Neural cell (in vitro differentiated cells): ENCODE results near the gene CD200. TPM values are rescaled to one million over a fixed set of nuclear protein-coding genes. Genes with fewer than 3 reads are reported as not detected.
A peak's percentile ranks its signal among the peaks of the same experiment; 100 is the strongest.

Experiments
- H2AFZ ChIP-seq: fragments of 200-600, 300-800 bp; sonication (generic), shearing (Covaris generic); 2 replicates; pipeline ENCODE4 v1.6.0; 2014; ENCODE audit warnings: low read depth, mild to moderate bottlenecking, antibody characterized with exemption, low read length, moderate library complexity
- H3F3A ChIP-seq: fragments of 200-600 bp; shearing (Covaris generic); 2 replicates; pipeline ENCODE4 v1.6.1; 2016; ENCODE audit warnings: mild to moderate bottlenecking, moderate library complexity, mixed read lengths, antibody characterized with exemption, low read length; ENCODE audit not compliant: insufficient read depth, poor library complexity, severe bottlenecking
- H3K27ac ChIP-seq: fragments of 200-600, 300-800 bp; sonication (generic), shearing (Covaris generic); 2 replicates; pipeline ENCODE4 v1.5.1; 2014; ENCODE audit warnings: mild to moderate bottlenecking, low read length, moderate library complexity
- H3K27me3 ChIP-seq: fragments of 300-800, 200-600 bp; sonication (generic), shearing (Covaris generic); 2 replicates; pipeline ENCODE4 v1.6.0; 2014; ENCODE audit warnings: mild to moderate bottlenecking, low read depth, low read length, moderate library complexity; ENCODE audit not compliant: insufficient read depth
- H3K36me3 ChIP-seq: fragments of 300-800, 200-600 bp; sonication (generic), shearing (Covaris generic); 2 replicates; pipeline ENCODE4 v1.5.1; 2014; ENCODE audit warnings: mild to moderate bottlenecking, antibody characterized with exemption, low read length, moderate library complexity; ENCODE audit not compliant: insufficient read depth
- H3K4me2 ChIP-seq: fragments of 300-800, 200-600 bp; sonication (generic), shearing (Covaris generic); 2 replicates; pipeline ENCODE4 v1.6.0; 2014; ENCODE audit warnings: mild to moderate bottlenecking, low read length
- H3K4me3 ChIP-seq: fragments of 300-800, 200-600 bp; sonication (generic), shearing (Covaris generic); 2 replicates; pipeline ENCODE4 v1.5.1; 2014; ENCODE audit warnings: mild to moderate bottlenecking, low read length, moderate library complexity
- H3K79me2 ChIP-seq: fragments of 200-600 bp; shearing (Covaris generic); replicated peaks from 2 replicates; pipeline ENCODE4 v1.6.0; 2014; ENCODE audit warnings: mild to moderate bottlenecking, low read length, moderate library complexity; ENCODE audit not compliant: insufficient read depth
- H3K9ac ChIP-seq: fragments of 300-800, 200-600 bp; sonication (generic), shearing (Covaris generic); 2 replicates; pipeline ENCODE4 v1.6.1; 2016; ENCODE audit warnings: mild to moderate bottlenecking, low read length, mixed read lengths
- H3K9me2 ChIP-seq: fragments of 200-600 bp; shearing (Covaris generic); 2 replicates; pipeline ENCODE4 v1.6.1; 2016; ENCODE audit warnings: mild to moderate bottlenecking, low read length, mixed read lengths; ENCODE audit not compliant: insufficient read depth
- H3K9me3 ChIP-seq: fragments of 200-600, 300-800 bp; sonication (generic), shearing (Covaris generic); 2 replicates; pipeline ENCODE4 v1.6.1; 2016; ENCODE audit warnings: mild to moderate bottlenecking, mixed run types, low read length, moderate library complexity, mixed read lengths
- H4K20me1 ChIP-seq: fragments of 200-600 bp; shearing (Covaris generic); 2 replicates; pipeline ENCODE4 v1.6.1; 2016; ENCODE audit warnings: mild to moderate bottlenecking, mixed run types; ENCODE audit not compliant: insufficient read depth
- MXI1 ChIP-seq: fragments of 450-650 bp; conservative IDR thresholded peaks from 2 replicates; pipeline ENCODE4 v1.6.1; 2014; ENCODE audit warnings: antibody characterized with exemption, mild to moderate bottlenecking; ENCODE audit not compliant: poor library complexity, severe bottlenecking
- POLR2AphosphoS5 ChIP-seq: IDR thresholded peaks from 2 replicates; pipeline ENCODE4 v1.6.1; 2012
- RAD21 ChIP-seq: fragments of 450-650 bp; conservative IDR thresholded peaks from 2 replicates; pipeline ENCODE4 v1.6.1; 2014; ENCODE audit warnings: antibody characterized with exemption, mild to moderate bottlenecking, moderate library complexity
- REST ChIP-seq: IDR thresholded peaks from 2 replicates; pipeline ENCODE4 v1.6.1; 2012; ENCODE audit warnings: borderline replicate concordance
- polyA plus RNA-seq: library from polyadenylated mRNA; depleted of rRNA; stranded (reverse); fragments of >200 nt; gene quantifications from 2 replicates; pipeline ENCODE4 v1.2.3, GENCODE V29; 2014
- TF ChIP-seq, protein P1 (sequence below): fragments of 450-650 bp; IDR thresholded peaks from 2 replicates; pipeline ENCODE4 v1.5.1; 2014; ENCODE audit warnings: antibody characterized with exemption, mild to moderate bottlenecking, moderate library complexity; ENCODE audit not compliant: poor library complexity, severe bottlenecking

The CD200 gene
- polyA plus RNA-seq, 1 donor from 2014 or later: 174 TPM

- no peaks in the 10 kb centered on the region for H3K36me3 ChIP-seq
- no peaks in the 10 kb centered on the region for H3K9me3 ChIP-seq
- H3K27me3 ChIP-seq: no peaks in the 10 kb centered on the region
- TF ChIP-seq POLR2AphosphoS5: no peak
- TF ChIP-seq, protein P1, sequence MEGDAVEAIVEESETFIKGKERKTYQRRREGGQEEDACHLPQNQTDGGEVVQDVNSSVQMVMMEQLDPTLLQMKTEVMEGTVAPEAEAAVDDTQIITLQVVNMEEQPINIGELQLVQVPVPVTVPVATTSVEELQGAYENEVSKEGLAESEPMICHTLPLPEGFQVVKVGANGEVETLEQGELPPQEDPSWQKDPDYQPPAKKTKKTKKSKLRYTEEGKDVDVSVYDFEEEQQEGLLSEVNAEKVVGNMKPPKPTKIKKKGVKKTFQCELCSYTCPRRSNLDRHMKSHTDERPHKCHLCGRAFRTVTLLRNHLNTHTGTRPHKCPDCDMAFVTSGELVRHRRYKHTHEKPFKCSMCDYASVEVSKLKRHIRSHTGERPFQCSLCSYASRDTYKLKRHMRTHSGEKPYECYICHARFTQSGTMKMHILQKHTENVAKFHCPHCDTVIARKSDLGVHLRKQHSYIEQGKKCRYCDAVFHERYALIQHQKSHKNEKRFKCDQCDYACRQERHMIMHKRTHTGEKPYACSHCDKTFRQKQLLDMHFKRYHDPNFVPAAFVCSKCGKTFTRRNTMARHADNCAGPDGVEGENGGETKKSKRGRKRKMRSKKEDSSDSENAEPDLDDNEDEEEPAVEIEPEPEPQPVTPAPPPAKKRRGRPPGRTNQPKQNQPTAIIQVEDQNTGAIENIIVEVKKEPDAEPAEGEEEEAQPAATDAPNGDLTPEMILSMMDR: peak; percentile 34
- TF ChIP-seq RAD21: no peak
- no peak for TF ChIP-seq MXI1
- no peak for TF ChIP-seq REST
- H3K4me2 ChIP-seq: peak overlapping the region; percentile 26
- no peaks in the 10 kb centered on the region for H3K9me2 ChIP-seq
- H3K9ac ChIP-seq: peak overlapping the region; percentile 9
- H3K4me3 ChIP-seq: peak overlapping the region; percentile 56
- H3K79me2 ChIP-seq: no peaks in the 10 kb centered on the region
- H2AFZ ChIP-seq: peak overlapping the region; percentile 51
- H4K20me1 ChIP-seq: no peaks in the 10 kb centered on the region
- no peaks in the 10 kb centered on the region for H3F3A ChIP-seq
- H3K27ac ChIP-seq: no peak overlapping the region
Measured at GRCh38 chr3:112304611-112305010, 28.3 kb upstream of the CD200 start.

DNA sequence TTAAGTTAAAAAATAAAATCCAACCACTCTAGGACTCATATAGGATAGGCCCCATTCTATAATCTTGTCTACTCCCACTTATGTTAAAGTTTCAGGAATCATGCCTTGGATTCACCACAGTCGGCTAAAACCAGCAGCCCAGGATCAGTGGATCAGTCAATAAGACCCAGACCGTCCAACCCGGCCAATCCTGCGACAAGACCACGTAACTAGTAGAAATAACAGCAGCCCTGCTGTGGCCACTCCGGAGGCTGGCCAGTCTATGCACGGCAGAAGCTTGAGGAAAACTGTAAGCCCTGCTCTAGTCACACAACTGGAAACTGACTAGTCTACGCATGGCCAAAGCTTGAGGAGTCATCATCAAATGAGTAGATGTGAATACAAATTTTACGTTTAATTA lies 26.1 kb upstream of the CD200 start:
- Histone ChIP-seq H3K9me2 (no peaks in the 10 kb centered on the region), H3K4me3 (no peak overlapping the region), H3K27ac (no peak overlapping the region), H2AFZ (no peak overlapping the region), H3K9ac (no peak overlapping the region), H3K79me2 (no peaks in the 10 kb centered on the region), H3F3A (no peaks in the 10 kb centered on the region), H3K36me3 (no peaks in the 10 kb centered on the region), H4K20me1 (no peaks in the 10 kb centered on the region), H3K4me2 (no peak overlapping the region), H3K9me3 (no peaks in the 10 kb centered on the region), H3K27me3 (no peaks in the 10 kb centered on the region)
- TF ChIP-seq REST (no peak), POLR2AphosphoS5 (no peak), MXI1 (no peak)
- TF ChIP-seq, protein P1: no peak
